A549 (cell line): ENCODE measurements around the gene MAP2.
"Not testable (repeated sequence)": the region's sequence is repeated elsewhere in the genome, so short reads cannot be mapped to it uniquely, and the experiment has no call there.

Source experiments
- BHLHE40 ChIP-seq: IDR thresholded peaks from 2 replicates; pipeline ENCODE4 v1.6.1; 2012; ENCODE audit warnings: low read depth, low read length, inconsistent platforms
- CHD2 ChIP-seq: fragments of 150-350 bp; IDR thresholded peaks from 2 replicates; pipeline ENCODE4 v1.6.1; 2014; ENCODE audit warnings: low read length; ENCODE audit not compliant: partially characterized antibody
- EP300 ChIP-seq, 2 experiments: fragments of >200 bp; sonication (Bioruptor Twin); formaldehyde crosslinking; IDR thresholded peaks; 2 replicates in 1 of 2; 3 replicates in 1 of 2; pipeline ENCODE4 v1.6.1; 2016 to 2017
- KDM1A ChIP-seq: fragments of 200-600 bp; sonication (generic); IDR thresholded peaks from 2 replicates; pipeline ENCODE4 v1.6.1; 2016; ENCODE audit warnings: low read depth, mild to moderate bottlenecking
- MAZ ChIP-seq: fragments of 150-350 bp; IDR thresholded peaks from 2 replicates; pipeline ENCODE4 v1.6.1; 2014; ENCODE audit warnings: antibody characterized with exemption, low read depth, low read length, borderline replicate concordance
- POLR2A ChIP-seq: IDR thresholded peaks from 2 replicates; pipeline ENCODE4 v1.6.1; 2012; ENCODE audit warnings: mild to moderate bottlenecking, low read length
- USF2 ChIP-seq: fragments of 450-650 bp; IDR thresholded peaks from 2 replicates; pipeline ENCODE4 v1.6.1; 2014; ENCODE audit warnings: antibody characterized with exemption
- ZC3H11A ChIP-seq: fragments of 450-650 bp; IDR thresholded peaks from 2 replicates; pipeline ENCODE4 v1.6.1; 2014; ENCODE audit warnings: antibody characterized with exemption, mild to moderate bottlenecking
- ZFP36 ChIP-seq: fragments of 450-650 bp; IDR thresholded peaks from 2 replicates; pipeline ENCODE4 v1.6.1; 2014; ENCODE audit warnings: borderline replicate concordance; ENCODE audit not compliant: partially characterized antibody
- TF ChIP-seq, protein P1 (sequence below): fragments of >200 bp; sonication (Bioruptor Twin); formaldehyde crosslinking; IDR thresholded peaks from 3 replicates; pipeline ENCODE4 v1.5.1; 2016

DNA sequence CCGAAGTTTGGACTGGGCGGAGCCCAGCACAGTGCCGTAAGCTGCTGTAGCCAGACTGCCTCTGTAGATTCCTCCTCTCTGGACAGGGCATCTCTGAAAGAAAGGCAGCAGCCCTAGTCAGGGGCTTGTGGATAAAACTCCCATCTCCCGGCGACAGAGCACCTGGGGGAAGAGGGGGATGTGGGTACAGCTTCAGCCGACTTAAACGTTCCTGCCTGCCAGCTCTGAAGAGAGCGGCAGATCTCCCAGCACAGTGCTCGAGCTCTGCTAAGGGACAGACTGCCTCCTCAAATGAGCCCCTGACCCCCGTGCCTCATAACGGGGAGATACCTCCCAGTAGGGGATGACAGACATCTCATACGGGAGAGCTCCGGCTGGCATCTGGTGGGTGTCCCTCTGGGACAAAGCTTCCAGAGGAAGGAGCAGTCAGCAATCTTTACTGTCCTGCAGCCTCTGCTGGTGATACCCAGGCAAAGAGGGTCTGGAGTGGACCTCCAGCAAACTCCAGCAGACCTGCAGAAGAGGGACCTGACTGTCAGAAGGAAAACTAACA lies 71.3 kb downstream of the MAP2 start:
- TF ChIP-seq MAZ; ZFP36; ZC3H11A; BHLHE40; CHD2; KDM1A; EP300 (IDR thresholded peaks at IDR 0.05); USF2; POLR2A: not testable (repeated sequence)
- TF ChIP-seq, protein P1, sequence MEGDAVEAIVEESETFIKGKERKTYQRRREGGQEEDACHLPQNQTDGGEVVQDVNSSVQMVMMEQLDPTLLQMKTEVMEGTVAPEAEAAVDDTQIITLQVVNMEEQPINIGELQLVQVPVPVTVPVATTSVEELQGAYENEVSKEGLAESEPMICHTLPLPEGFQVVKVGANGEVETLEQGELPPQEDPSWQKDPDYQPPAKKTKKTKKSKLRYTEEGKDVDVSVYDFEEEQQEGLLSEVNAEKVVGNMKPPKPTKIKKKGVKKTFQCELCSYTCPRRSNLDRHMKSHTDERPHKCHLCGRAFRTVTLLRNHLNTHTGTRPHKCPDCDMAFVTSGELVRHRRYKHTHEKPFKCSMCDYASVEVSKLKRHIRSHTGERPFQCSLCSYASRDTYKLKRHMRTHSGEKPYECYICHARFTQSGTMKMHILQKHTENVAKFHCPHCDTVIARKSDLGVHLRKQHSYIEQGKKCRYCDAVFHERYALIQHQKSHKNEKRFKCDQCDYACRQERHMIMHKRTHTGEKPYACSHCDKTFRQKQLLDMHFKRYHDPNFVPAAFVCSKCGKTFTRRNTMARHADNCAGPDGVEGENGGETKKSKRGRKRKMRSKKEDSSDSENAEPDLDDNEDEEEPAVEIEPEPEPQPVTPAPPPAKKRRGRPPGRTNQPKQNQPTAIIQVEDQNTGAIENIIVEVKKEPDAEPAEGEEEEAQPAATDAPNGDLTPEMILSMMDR: not testable (repeated sequence)
